Brain microvascular endothelial cell (primary cell): ENCODE data around the gene NUDT3.

Experiments used
- DNase-seq: peaks from one replicate; pipeline ENCODE4 v3.0.0-alpha.2; 2020
- H3K27ac ChIP-seq: fragments of 250-450 bp; sonication (Bioruptor Pico); 2 replicates; pipeline ENCODE4 v1.5.1; 2020; ENCODE audit warnings: mild to moderate bottlenecking, moderate library complexity
- H3K27me3 ChIP-seq: fragments of 250-450 bp; sonication (Bioruptor Pico); replicated peaks from 2 replicates; pipeline ENCODE4 v1.5.1; 2020; ENCODE audit warnings: mild to moderate bottlenecking
- H3K36me3 ChIP-seq: fragments of 250-450 bp; sonication (Bioruptor Pico); replicated peaks from 2 replicates; pipeline ENCODE4 v1.5.1; 2020; ENCODE audit warnings: mild to moderate bottlenecking
- H3K4me3 ChIP-seq: 2 replicates; pipeline ENCODE4 v1.5.1; 2011; ENCODE audit warnings: low read depth, mild to moderate bottlenecking, control low read depth, low read length, moderate library complexity
- CTCF ChIP-seq: IDR thresholded peaks from 2 replicates; pipeline ENCODE4 v1.5.1; 2011; ENCODE audit warnings: low read depth, mild to moderate bottlenecking, moderate library complexity, low read length, control low read depth, inconsistent platforms; ENCODE audit errors: missing control alignments
- in situ Hi-C: cut with HindIII; loops from 2 replicates; pipeline ENCODE4 v1.10.0; 2017; ENCODE audit warnings: low sequenced_read_pairs, low pct_ligation_motif_present

Gene NUDT3

DNA sequence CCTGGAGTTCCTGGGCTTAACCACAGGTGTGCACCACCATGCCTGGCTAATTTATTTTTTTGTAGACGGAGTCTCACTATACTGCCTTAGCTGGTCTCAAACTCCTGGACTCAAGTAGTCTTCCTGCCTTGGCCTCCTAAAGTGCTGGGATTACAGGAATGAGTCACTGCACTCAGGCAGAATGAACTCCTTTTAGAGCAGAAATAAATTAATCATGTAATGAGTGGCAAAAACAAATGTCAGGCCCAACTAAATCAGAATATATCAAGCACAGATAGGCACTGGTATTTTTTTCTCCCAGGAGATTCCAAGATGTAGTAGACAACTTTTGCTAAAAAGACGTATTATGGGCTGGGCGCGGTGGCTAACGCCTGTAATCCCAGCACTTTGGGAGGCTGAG, 30.8 kb upstream of the NUDT3 start:
- no peaks in the 10 kb centered on the region for H3K27me3 ChIP-seq
- in situ Hi-C loops: no loop called here
- H3K27ac ChIP-seq: no peak overlapping the region
- H3K36me3 ChIP-seq: peaks cover 69% of the 10 kb centered on the region
- H3K4me3 ChIP-seq: no peak overlapping the region
- no peak for DNase-seq
- TF ChIP-seq CTCF: no peak

DNA sequence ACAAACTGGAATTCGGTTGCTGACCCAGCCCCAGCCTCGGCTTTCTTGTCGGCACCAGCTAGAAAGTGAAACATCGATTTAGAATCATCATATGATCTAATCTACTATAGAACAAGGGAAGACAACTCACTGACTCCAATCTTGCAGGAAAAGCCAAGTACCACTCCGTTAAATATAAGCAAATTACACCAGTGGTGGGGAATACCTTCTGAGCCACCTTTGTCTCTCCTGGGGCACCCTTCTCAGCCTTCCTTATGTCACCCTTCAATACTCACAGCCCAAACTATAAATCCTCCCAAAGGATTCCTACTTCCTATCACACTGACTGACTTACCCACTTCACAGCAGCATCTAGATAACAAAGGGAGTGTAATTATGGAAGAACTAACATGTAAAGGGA, 25.9 kb upstream of the NUDT3 start:
- no peak overlapping the region for H3K27ac ChIP-seq
- H3K4me3 ChIP-seq: no peak overlapping the region
- H3K27me3 ChIP-seq: no peaks in the 10 kb centered on the region
- H3K36me3 ChIP-seq: peaks cover 77% of the 10 kb centered on the region
- no peak for TF ChIP-seq CTCF
- no peak for DNase-seq
- in situ Hi-C loops: no loop called here

DNA sequence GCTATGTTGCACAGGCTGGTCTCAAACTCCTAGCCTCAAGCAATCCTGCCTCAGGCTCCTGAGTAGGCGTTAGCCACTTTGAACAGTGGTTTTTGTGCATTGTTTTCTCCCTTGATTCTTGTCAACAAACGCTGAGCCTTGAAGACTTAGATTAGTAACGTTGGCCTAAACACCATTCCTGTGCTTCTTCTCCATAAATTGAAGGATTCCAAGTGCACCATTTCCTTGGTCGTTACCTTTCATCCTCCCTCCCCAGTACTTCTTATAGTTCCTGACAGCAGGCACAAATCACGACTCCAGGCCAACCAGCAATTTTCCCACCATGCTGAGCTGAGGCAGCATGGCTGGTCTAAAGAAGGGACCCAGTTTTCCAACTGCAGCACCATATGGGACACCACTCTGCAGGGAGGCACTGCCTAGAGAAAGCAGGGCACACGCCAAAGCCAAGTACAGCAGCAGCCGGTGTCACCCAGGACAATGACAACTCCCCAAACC, 24.5 kb upstream of the NUDT3 start:
- in situ Hi-C loops: no loop called here
- no peak for DNase-seq
- Histone ChIP-seq H3K27ac (no peak overlapping the region), H3K36me3 (peaks cover 62% of the 10 kb centered on the region), H3K27me3 (no peaks in the 10 kb centered on the region), H3K4me3 (no peak overlapping the region)
- TF ChIP-seq CTCF: no peak

DNA sequence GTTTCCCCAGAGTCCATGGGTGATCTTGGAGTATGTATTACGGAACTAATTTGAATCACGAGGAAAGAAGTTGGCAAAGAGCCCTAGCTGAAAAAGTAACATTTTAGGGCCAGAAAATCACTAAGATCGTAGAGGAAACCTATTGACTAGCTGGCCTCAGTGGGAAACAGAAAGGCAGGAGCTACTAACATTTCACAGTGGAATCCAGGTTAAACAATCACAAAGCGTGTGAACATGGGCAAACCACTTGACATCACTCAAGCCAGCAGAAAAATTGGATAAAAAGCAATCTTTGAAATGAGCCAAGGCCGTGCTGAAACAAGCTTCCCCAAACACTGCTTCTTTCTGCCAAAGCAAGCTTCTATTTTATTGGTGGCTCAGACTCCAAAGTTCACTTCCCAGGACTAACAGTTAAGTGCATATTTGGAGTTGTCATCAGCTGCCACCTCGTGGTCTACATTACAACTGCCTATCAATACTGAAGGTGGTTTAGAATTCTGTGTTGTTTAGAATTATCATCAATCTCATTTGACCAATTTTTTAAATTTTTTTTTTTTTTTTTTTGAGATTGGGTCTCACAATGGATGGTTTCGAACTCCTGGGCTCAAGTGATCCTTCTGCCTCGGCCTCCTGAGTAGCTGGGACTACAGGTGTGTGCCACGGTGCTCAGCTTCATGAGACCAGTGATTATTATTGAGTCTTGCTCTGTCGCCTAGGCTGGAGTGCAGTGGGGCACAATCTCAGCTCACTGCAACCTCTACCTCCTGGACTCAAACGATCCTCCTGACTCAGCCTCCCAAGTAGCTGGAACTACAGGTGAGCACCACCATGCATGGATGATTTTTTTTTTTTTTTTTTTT, 22.8 kb upstream of the NUDT3 start:
- in situ Hi-C loops: no loop called here
- TF ChIP-seq CTCF: peak; percentile 66
- Histone ChIP-seq H3K4me3 (no peak overlapping the region), H3K27me3 (no peaks in the 10 kb centered on the region), H3K36me3 (peaks cover 48% of the 10 kb centered on the region), H3K27ac (no peak overlapping the region)
- DNase-seq: peak; percentile 55

DNA sequence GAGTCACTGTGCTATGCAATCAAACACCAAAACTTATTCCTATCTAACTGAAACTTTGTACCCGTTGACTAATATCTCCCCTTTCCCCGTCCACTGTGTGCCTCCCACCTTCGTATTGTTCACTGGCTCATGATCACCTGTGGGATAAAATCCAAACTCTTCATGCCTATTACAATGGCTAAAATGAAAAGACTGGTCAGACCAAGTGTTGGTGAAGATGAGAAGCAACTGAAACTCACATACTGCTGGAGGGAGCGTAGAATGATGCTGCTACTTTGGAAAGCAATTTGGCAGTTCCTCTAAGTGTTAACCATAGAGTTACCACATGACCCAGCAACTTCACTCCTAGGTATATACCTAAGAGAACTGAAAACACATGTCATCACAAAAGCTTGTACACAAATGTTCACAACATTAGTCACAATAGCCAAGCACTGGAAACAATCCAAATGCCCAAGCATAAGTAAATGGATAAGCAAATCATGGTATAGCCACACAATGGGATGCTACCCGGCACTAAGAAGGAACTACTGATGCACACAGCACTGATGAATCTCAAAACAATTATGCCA, 20.3 kb upstream of the NUDT3 start:
- in situ Hi-C loops: no loop called here
- Histone ChIP-seq H3K4me3 (no peak overlapping the region), H3K27me3 (no peaks in the 10 kb centered on the region), H3K27ac (no peak overlapping the region), H3K36me3 (peaks cover 23% of the 10 kb centered on the region)
- TF ChIP-seq CTCF: no peak
- no peak for DNase-seq
